IPS-20b (cell line): ENCODE measurements around the gene MYO16.

Source experiments
- H3K27ac ChIP-seq: one replicate; pipeline ENCODE4 v1.5.1; 2013; ENCODE audit warnings: low read length
- H3K27me3 ChIP-seq: 2 replicates; pipeline ENCODE4 v1.6.1; 2013; ENCODE audit warnings: mild to moderate bottlenecking, low read length, inconsistent platforms; ENCODE audit not compliant: insufficient read depth
- H3K36me3 ChIP-seq: 2 replicates; pipeline ENCODE4 v1.6.1; 2013; ENCODE audit warnings: low read depth, mild to moderate bottlenecking, inconsistent platforms, low read length, moderate library complexity; ENCODE audit not compliant: insufficient read depth
- H3K4me1 ChIP-seq: 2 replicates; pipeline ENCODE4 v1.6.1; 2013; ENCODE audit warnings: mild to moderate bottlenecking, control low read depth, inconsistent platforms, low read length, moderate library complexity; ENCODE audit not compliant: insufficient read depth
- H3K4me3 ChIP-seq: 2 replicates; pipeline ENCODE4 v1.5.1; 2013; ENCODE audit warnings: mild to moderate bottlenecking, low read length, inconsistent platforms
- H3K9ac ChIP-seq: 2 replicates; pipeline ENCODE4 v1.6.1; 2013; ENCODE audit warnings: low read depth, mild to moderate bottlenecking, inconsistent platforms, low read length, moderate library complexity
- H3K9me3 ChIP-seq: 2 replicates; pipeline ENCODE4 v1.6.1; 2013; ENCODE audit warnings: mild to moderate bottlenecking, low read depth, low read length, inconsistent platforms; ENCODE audit not compliant: insufficient read depth

The MYO16 gene

DNA sequence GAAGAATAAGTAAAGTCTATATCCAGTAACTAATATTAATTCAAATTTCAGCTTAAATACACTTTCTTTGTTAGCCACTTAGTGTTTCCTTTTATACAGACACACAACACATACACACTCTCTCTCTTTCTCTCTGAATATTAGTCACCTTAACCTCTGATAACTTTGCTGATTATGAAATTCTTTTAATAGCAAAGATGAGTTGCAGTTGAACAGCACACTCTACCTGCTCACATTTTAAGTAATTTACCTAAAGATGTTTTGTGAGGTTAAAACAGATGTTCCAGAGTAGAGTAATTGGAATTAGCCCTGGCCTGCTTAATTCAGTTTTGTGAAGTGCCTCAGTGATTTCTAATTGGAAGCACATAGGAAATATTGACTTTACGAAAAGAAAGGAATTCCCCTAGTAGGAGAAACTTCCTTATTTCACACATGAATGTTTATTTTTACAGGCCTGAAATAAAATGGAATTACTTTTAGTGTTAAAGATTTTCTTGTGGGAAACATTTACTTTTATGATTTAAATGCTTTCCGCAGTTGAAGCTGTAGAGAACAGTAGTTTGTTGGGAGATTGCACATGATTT lies 184.3 kb downstream of the MYO16 start:
- H3K27me3 ChIP-seq = no peaks in the 10 kb centered on the region
- H3K4me1 ChIP-seq = peaks cover 13% of the 10 kb centered on the region; the same call in 1 of the 2 replicates
- H3K9me3 ChIP-seq = no peaks in the 10 kb centered on the region
- H3K9ac ChIP-seq = no peak overlapping the region
- H3K36me3 ChIP-seq = no peaks in the 10 kb centered on the region
- no peak overlapping the region for H3K4me3 ChIP-seq
- H3K27ac ChIP-seq = no peak overlapping the region

GRCh38 chr13:108816375-108816774 lies 187.0 kb downstream of the MYO16 start:
- no peak overlapping the region for H3K4me3 ChIP-seq
- no peaks in the 10 kb centered on the region for H3K27me3 ChIP-seq
- H3K9ac ChIP-seq = no peak overlapping the region
- peaks cover 13% of the 10 kb centered on the region; the same call in 1 of the 2 replicates for H3K4me1 ChIP-seq
- no peaks in the 10 kb centered on the region for H3K36me3 ChIP-seq
- H3K27ac ChIP-seq = no peak overlapping the region
- no peaks in the 10 kb centered on the region for H3K9me3 ChIP-seq

DNA sequence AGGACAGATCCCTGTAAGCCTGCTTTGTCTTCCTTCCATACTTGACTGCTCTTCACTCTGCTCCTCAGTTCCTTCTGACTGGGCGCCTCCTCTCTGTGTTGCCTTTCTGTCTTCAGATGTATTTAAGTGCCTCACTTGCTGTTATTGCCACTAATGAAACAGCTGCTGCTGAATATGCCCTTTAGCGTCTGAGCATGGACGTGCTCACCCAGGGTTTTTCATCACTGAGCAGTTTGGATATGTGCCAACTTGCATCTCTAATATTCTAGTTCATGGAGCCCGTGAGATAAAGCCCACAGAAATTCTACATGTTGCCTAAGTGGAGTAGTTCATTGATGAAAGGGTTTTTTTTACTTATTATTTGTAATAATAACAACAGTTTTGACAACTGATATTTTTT lies 198.2 kb downstream of the MYO16 start:
- Histone ChIP-seq H3K9me3 (peaks cover 17% of the 10 kb centered on the region), H3K9ac (no peak overlapping the region), H3K36me3 (no peaks in the 10 kb centered on the region), H3K4me1 (no peaks in the 10 kb centered on the region), H3K27me3 (no peaks in the 10 kb centered on the region), H3K27ac (no peak overlapping the region), H3K4me3 (no peak overlapping the region)

DNA sequence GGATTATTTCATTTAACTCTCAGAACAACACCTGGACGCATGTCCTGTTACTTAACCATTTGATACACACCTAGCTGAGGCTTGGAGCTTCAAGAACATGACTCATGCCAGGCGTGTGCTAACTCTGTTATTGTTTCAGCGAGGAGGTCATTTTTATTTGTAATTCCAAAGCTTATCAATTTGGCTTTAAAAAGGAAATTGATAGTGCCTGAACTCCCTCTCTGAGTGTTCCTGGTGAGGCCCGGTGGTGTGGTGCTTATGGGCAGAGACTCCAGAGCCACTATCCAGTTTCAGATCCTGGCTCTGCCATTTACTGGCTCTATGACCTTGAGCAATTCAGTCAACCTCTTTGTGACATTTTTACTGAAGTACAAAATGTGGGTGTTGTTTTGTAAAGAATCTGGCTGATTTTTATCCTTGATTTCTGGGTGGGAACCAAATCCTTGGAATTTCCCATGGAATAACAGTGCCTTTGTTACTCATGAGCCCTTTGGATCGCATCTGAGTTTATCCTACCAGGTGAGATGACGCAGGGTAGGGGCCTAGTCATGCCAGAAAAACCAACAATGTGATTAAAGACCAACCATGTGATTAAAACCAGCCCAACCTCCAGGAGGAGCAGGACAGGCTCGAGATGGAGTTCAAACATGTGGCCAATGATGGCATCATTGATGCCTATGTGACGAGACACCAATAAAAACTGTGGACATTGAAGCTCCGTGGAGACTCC lies 198.8 kb downstream of the MYO16 start:
- no peaks in the 10 kb centered on the region for H3K27me3 ChIP-seq
- H3K9me3 ChIP-seq = peaks cover 17% of the 10 kb centered on the region
- no peaks in the 10 kb centered on the region for H3K36me3 ChIP-seq
- H3K27ac ChIP-seq = no peak overlapping the region
- H3K4me1 ChIP-seq = no peaks in the 10 kb centered on the region
- no peak overlapping the region for H3K9ac ChIP-seq
- H3K4me3 ChIP-seq = no peak overlapping the region

DNA sequence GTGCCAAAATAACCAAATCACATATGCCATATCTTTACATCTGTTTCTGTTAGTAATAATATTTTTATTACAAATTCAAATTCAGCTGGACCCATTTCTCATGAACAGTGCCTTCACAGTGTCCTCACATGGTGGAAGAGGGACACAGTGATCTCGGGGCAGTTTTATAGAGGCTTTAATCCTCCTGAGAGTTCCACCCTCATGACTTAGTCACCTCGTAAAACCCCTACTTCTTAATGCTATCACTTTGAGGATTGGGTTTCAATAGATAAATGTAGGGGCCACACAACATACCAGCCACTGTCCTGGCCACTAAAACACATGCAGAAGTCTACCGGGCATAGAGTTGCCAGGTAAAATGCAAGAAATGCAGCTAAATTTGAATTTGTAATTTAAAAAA lies 201.5 kb downstream of the MYO16 start:
- Histone ChIP-seq H3K9me3 (peaks cover 21% of the 10 kb centered on the region), H3K4me3 (no peak overlapping the region), H3K27me3 (no peaks in the 10 kb centered on the region), H3K4me1 (no peaks in the 10 kb centered on the region; the same call in 1 of the 2 replicates), H3K36me3 (no peaks in the 10 kb centered on the region), H3K9ac (no peak overlapping the region), H3K27ac (no peak overlapping the region)

DNA sequence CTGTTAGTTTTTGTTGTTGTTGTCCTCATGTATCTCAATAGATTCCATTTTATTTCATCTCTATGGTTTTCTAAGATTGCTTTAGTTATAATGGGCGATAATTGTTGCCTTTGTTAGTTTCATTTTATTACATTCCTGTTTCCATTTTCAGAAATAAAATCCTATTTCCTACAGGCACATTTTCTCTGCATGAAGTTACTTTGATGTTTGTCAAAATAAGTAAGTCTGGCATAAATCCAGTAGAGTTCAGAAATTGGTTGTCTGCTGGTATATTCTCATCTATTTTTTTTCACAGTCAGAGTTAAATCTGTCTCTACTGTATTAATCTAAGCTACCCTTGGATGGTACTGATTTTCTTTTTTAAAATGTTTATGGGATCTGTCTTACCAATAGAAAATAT lies 204.1 kb downstream of the MYO16 start:
- no peak overlapping the region for H3K9ac ChIP-seq

DNA sequence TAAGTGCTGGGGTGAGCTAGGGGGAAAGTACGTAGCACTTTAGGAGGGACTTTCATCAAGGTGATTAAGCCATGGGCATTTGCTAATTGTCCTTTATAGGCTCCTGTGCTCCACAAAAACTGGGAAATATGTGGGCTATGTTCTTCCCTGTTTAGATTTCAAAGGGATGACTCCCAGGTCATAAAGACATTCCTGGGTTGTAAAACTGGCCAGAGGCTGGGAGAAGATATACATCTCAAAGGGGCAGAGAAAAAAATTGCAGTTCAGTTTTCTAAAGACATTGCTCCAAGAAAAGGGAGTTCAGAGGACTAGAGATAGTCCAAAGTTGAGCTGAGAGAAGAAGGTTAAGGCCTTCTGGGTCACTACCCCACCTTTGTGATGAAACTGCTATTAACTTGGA lies 204.8 kb downstream of the MYO16 start:
- H3K27ac ChIP-seq = no peak overlapping the region
- no peaks in the 10 kb centered on the region; the same call in 1 of the 2 replicates for H3K4me1 ChIP-seq
- H3K36me3 ChIP-seq = no peaks in the 10 kb centered on the region
- H3K27me3 ChIP-seq = no peaks in the 10 kb centered on the region
- H3K4me3 ChIP-seq = no peak overlapping the region
- H3K9ac ChIP-seq = no peak overlapping the region
- peaks cover 13% of the 10 kb centered on the region for H3K9me3 ChIP-seq

More for the DNA sequence above, 204.1 kb downstream of the MYO16 start:
- no peak overlapping the region for H3K27ac ChIP-seq
- H3K9me3 ChIP-seq = peaks cover 20% of the 10 kb centered on the region
- H3K27me3 ChIP-seq = no peaks in the 10 kb centered on the region
- H3K4me1 ChIP-seq = no peaks in the 10 kb centered on the region; the same call in 1 of the 2 replicates
- H3K4me3 ChIP-seq = no peak overlapping the region
- no peaks in the 10 kb centered on the region for H3K36me3 ChIP-seq

- H3K27me3 ChIP-seq = no peaks in the 10 kb centered on the region
- no peak overlapping the region for H3K4me3 ChIP-seq
- no peak overlapping the region for H3K27ac ChIP-seq
- H3K36me3 ChIP-seq = no peaks in the 10 kb centered on the region
- H3K9ac ChIP-seq = no peak overlapping the region
- peaks cover 9% of the 10 kb centered on the region for H3K9me3 ChIP-seq
- H3K4me1 ChIP-seq = no peaks in the 10 kb centered on the region; the same call in 1 of the 2 replicates
Measured at GRCh38 chr13:108835083-108835482, 205.7 kb downstream of the MYO16 start.

GRCh38 chr13:108850691-108851090 lies 221.3 kb downstream of the MYO16 start:
- H3K9ac ChIP-seq = no peak overlapping the region
- peaks cover 5% of the 10 kb centered on the region for H3K4me1 ChIP-seq
- no peaks in the 10 kb centered on the region for H3K36me3 ChIP-seq
- no peaks in the 10 kb centered on the region for H3K27me3 ChIP-seq
- no peak overlapping the region for H3K27ac ChIP-seq
- H3K9me3 ChIP-seq = no peaks in the 10 kb centered on the region; the same call in 1 of the 2 replicates
- H3K4me3 ChIP-seq = no peak overlapping the region

- H3K36me3 ChIP-seq = no peaks in the 10 kb centered on the region
- H3K4me1 ChIP-seq = peaks cover 12% of the 10 kb centered on the region
- no peak overlapping the region for H3K27ac ChIP-seq
- H3K4me3 ChIP-seq = no peak overlapping the region
- H3K9me3 ChIP-seq = no peaks in the 10 kb centered on the region; the same call in 1 of the 2 replicates
- H3K9ac ChIP-seq = no peak overlapping the region
- no peaks in the 10 kb centered on the region for H3K27me3 ChIP-seq
Measured at GRCh38 chr13:108851660-108852059, 222.2 kb downstream of the MYO16 start.

DNA sequence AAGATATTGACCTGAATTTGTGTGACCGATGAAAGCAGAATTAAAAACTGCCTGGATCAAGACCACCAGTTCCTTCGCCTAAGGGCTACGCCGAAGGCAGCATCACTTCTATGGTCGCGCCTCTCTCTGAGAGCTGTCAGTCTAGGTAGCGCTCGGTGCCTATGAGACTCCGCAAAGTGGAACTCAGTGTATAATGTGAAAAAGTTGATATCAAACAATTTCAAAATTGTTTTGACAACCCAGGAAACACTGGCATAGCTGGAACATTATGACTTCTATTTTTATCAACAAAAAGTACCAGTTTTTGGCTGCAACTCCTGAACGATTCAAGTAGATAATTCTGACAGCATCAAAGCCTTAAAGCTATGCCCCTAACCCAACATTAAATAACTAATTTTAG lies 223.6 kb downstream of the MYO16 start:
- Histone ChIP-seq H3K27me3 (no peaks in the 10 kb centered on the region), H3K27ac (no peak overlapping the region), H3K9ac (no peak overlapping the region), H3K4me3 (no peak overlapping the region), H3K4me1 (peaks cover 12% of the 10 kb centered on the region), H3K36me3 (no peaks in the 10 kb centered on the region), H3K9me3 (no peaks in the 10 kb centered on the region; the same call in 1 of the 2 replicates)
